ENCODE measurements around the gene SLC8A2.

GRCh38 chr19:47444388-47444821 lies 27.3 kb downstream of the SLC8A2 start:
- TF ChIP-seq CTCF (IDR thresholded peaks at IDR 0.05), result no peak
- no peak for TF ChIP-seq POLR2AphosphoS5 (IDR thresholded peaks at IDR 0.05; ENCODE audit: low read depth, low read length)
- TF ChIP-seq REST (IDR thresholded peaks at IDR 0.05; ENCODE audit: insufficient read depth in 1 of 2, low read depth in 2 of 2, low read length in 1 of 2), result peak; percentile 92 to 95

Measured in Panc1 (cell line).